Measurements from ENCODE around the gene DOCK10. TPM values are rescaled to one million over a fixed set of nuclear protein-coding genes. Genes with fewer than 3 reads are reported as not detected.
A peak's percentile ranks its signal among the peaks of the same experiment; 100 is the strongest.

DOCK10 gene
- total RNA-seq, 2 experiments from 2014 or later = 40.8 to 68.2 TPM

DNA sequence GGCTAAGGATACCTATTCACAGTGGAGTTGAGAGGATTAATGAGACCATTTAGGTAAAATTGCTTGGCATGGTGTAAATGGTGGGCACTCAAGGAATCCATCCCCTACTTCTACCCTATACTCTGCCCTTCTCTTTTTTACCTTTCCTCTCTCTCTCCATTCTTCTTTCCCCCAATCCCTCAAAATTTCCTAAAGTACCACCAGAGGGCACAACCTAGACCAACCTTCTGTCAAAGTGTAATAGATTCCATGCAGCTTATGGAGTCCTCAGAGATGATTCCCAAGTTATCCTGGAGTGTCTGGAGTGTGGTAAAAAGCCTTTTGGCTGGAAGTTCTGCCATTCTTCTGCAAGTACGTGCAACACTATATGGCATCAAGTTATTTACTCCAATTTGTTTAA is 293.1 kb downstream of the DOCK10 start:
- no peak overlapping the region for H3K27ac ChIP-seq (ENCODE audit: low read depth, low read length, poor library complexity, severe bottlenecking)
- H3K79me2 ChIP-seq (ENCODE audit: insufficient read depth, low read depth, low read length) = no peaks in the 10 kb centered on the region
- CTCF ChIA-PET (ENCODE audit: unreplicated experiment) = no interaction called here
- H3K9me3 ChIP-seq (ENCODE audit: low read length) = peaks cover 19% of the 10 kb centered on the region; the same call in 1 of the 2 replicates
- intact Hi-C loops (cut with micrococcal nuclease; ENCODE audit: unreplicated experiment) = loop anchor here (10.0 kb wide), 1 partner anchor 526 kb away; no protein-coding TSS in a partner anchor
- BruUV-seq (replicated peaks) = no TSS peak
- H3K36me3 ChIP-seq (ENCODE audit: insufficient read depth, low read length) = peaks cover 15% of the 10 kb centered on the region
- no peak overlapping the region for H2AFZ ChIP-seq (ENCODE audit: low read length)
- POLR2A ChIA-PET = no interaction called here
- no peaks in the 10 kb centered on the region for H3K9me2 ChIP-seq (ENCODE audit: insufficient read depth, low read length)
- no peaks in the 10 kb centered on the region for H4K20me1 ChIP-seq (ENCODE audit: insufficient read depth, low read length)
- no peak for TF ChIP-seq EZH2phosphoT487 (IDR thresholded peaks at IDR 0.05; ENCODE audit: borderline replicate concordance, low read depth, low read length)
- TF ChIP-seq, protein P1, sequence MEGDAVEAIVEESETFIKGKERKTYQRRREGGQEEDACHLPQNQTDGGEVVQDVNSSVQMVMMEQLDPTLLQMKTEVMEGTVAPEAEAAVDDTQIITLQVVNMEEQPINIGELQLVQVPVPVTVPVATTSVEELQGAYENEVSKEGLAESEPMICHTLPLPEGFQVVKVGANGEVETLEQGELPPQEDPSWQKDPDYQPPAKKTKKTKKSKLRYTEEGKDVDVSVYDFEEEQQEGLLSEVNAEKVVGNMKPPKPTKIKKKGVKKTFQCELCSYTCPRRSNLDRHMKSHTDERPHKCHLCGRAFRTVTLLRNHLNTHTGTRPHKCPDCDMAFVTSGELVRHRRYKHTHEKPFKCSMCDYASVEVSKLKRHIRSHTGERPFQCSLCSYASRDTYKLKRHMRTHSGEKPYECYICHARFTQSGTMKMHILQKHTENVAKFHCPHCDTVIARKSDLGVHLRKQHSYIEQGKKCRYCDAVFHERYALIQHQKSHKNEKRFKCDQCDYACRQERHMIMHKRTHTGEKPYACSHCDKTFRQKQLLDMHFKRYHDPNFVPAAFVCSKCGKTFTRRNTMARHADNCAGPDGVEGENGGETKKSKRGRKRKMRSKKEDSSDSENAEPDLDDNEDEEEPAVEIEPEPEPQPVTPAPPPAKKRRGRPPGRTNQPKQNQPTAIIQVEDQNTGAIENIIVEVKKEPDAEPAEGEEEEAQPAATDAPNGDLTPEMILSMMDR (conservative IDR thresholded peaks at IDR 0.05; ENCODE audit: low read length) = peak; percentile 56
- no peak overlapping the region for H3K4me2 ChIP-seq (ENCODE audit: low read length)
- no peak for DNase-seq (ENCODE audit: low spot score)
- H3K4me3 ChIP-seq (ENCODE audit: low read depth, low read length, poor library complexity, severe bottlenecking) = no peak overlapping the region
- H3K4me1 ChIP-seq (ENCODE audit: insufficient read depth, low read length, poor library complexity, severe bottlenecking) = peaks cover 60% of the 10 kb centered on the region

DNA sequence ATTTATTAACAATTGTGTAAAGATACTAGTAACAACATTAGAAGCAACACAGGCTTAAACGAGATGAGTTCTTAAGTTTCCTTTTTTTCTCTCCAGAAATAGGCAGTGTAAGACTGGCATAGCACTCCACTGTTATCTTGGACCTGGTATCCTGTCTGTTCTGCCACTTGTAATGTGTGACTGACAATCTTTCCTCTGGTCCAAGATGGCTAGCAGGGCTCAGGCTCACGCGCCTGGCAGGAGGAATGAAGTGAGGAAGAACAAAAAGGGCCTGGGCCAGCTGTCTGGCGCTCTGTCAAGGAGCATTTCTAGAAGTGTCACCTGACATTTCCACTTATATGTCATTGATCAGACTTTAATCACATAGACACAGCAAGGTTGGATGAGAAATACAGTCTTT is 294.5 kb downstream of the DOCK10 start:
- H3K27ac ChIP-seq (ENCODE audit: low read depth, low read length, poor library complexity, severe bottlenecking) = no peak overlapping the region
- H3K36me3 ChIP-seq (ENCODE audit: insufficient read depth, low read length) = peaks cover 15% of the 10 kb centered on the region
- no peaks in the 10 kb centered on the region for H3K9me2 ChIP-seq (ENCODE audit: insufficient read depth, low read length)
- intact Hi-C loops (cut with micrococcal nuclease; ENCODE audit: unreplicated experiment) = loop anchor here (10.0 kb wide), 1 partner anchor 527 kb away; no protein-coding TSS in a partner anchor
- H4K20me1 ChIP-seq (ENCODE audit: insufficient read depth, low read length) = no peaks in the 10 kb centered on the region
- no peak overlapping the region for H3K4me2 ChIP-seq (ENCODE audit: low read length)
- H3K4me1 ChIP-seq (ENCODE audit: insufficient read depth, low read length, poor library complexity, severe bottlenecking) = peaks cover 59% of the 10 kb centered on the region
- CTCF ChIA-PET (ENCODE audit: unreplicated experiment) = no interaction called here
- BruUV-seq (replicated peaks) = no TSS peak
- TF ChIP-seq, protein P1 (conservative IDR thresholded peaks at IDR 0.05; ENCODE audit: low read length) = no peak
- TF ChIP-seq EZH2phosphoT487 (IDR thresholded peaks at IDR 0.05; ENCODE audit: borderline replicate concordance, low read depth, low read length) = no peak
- peaks cover 23% of the 10 kb centered on the region; the same call in 1 of the 2 replicates for H3K9me3 ChIP-seq (ENCODE audit: low read length)
- H2AFZ ChIP-seq (ENCODE audit: low read length) = no peak overlapping the region
- no peak overlapping the region for H3K4me3 ChIP-seq (ENCODE audit: low read depth, low read length, poor library complexity, severe bottlenecking)
- no peak for DNase-seq (ENCODE audit: low spot score)
- H3K79me2 ChIP-seq (ENCODE audit: insufficient read depth, low read depth, low read length) = no peaks in the 10 kb centered on the region
- POLR2A ChIA-PET = interaction anchor here (0.5 to 1.6 kb wide), 3 partner anchors 17 to 226 kb away, joined by 3 to 5 read pairs (median 5); no protein-coding TSS in a partner anchor

- ChIA-PET POLR2A (interaction anchor here (0.7 to 1.0 kb wide), 2 partner anchors 11 kb away, joined by 3 to 4 read pairs; no protein-coding TSS in a partner anchor), CTCF (ENCODE audit: unreplicated experiment) (no interaction called here)
- Histone ChIP-seq H3K79me2 (ENCODE audit: insufficient read depth, low read depth, low read length) (peaks cover 8% of the 10 kb centered on the region; the same call in 1 of the 2 replicates), H3K4me2 (ENCODE audit: low read length) (no peak overlapping the region), H3K27ac (ENCODE audit: low read depth, low read length, poor library complexity, severe bottlenecking) (no peak overlapping the region), H3K9me2 (ENCODE audit: insufficient read depth, low read length) (no peaks in the 10 kb centered on the region), H2AFZ (ENCODE audit: low read length) (no peak overlapping the region), H4K20me1 (ENCODE audit: insufficient read depth, low read length) (no peaks in the 10 kb centered on the region), H3K4me1 (ENCODE audit: insufficient read depth, low read length, poor library complexity, severe bottlenecking) (peaks cover 15% of the 10 kb centered on the region), H3K36me3 (ENCODE audit: insufficient read depth, low read length) (peaks cover 62% of the 10 kb centered on the region), H3K4me3 (ENCODE audit: low read depth, low read length, poor library complexity, severe bottlenecking) (no peak overlapping the region), H3K9me3 (ENCODE audit: low read length) (peaks cover 66% of the 10 kb centered on the region)
- no peak for DNase-seq (ENCODE audit: low spot score)
- BruUV-seq (replicated peaks) = no TSS peak
- intact Hi-C loops (cut with micrococcal nuclease; ENCODE audit: unreplicated experiment) = no loop called here
- no peak for TF ChIP-seq EZH2phosphoT487 (IDR thresholded peaks at IDR 0.05; ENCODE audit: borderline replicate concordance, low read depth, low read length)
- TF ChIP-seq, protein P1 (conservative IDR thresholded peaks at IDR 0.05; ENCODE audit: low read length) = no peak
These were observed 306.0 kb downstream of the DOCK10 start for GRCh38 chr2:224736227-224736626.
